NT2/D1 (cell line): ENCODE results near the gene ELOVL2.

Source experiments
- DNase-seq: peaks from one replicate; pipeline ENCODE4 v3.0.0-alpha.2; 2011; ENCODE audit warnings: low read depth, low spot score
- H3K27me3 ChIP-seq: 2 replicates; pipeline ENCODE4 v1.6.0; 2011; ENCODE audit warnings: mild to moderate bottlenecking; ENCODE audit not compliant: insufficient read length, insufficient read depth
- H3K36me3 ChIP-seq: 2 replicates; pipeline ENCODE4 v1.6.1; 2011; ENCODE audit warnings: mild to moderate bottlenecking, low read length, mixed read lengths; ENCODE audit not compliant: insufficient read depth, insufficient read length
- H3K4me1 ChIP-seq: 2 replicates; pipeline ENCODE4 v1.5.1; 2011; ENCODE audit not compliant: insufficient read depth, insufficient read length
- H3K4me3 ChIP-seq: 2 replicates; pipeline ENCODE4 v1.5.1; 2011; ENCODE audit warnings: low read depth; ENCODE audit not compliant: insufficient read length
- H3K9ac ChIP-seq: 2 replicates; pipeline ENCODE4 v1.6.0; 2011; ENCODE audit warnings: low read depth; ENCODE audit not compliant: insufficient read length
- H3K9me3 ChIP-seq: 2 replicates; pipeline ENCODE4 v1.5.1; 2011; ENCODE audit warnings: mild to moderate bottlenecking, low read length; ENCODE audit not compliant: insufficient read depth
- SUZ12 ChIP-seq: IDR thresholded peaks from 2 replicates; pipeline ENCODE4 v1.6.1; 2011; ENCODE audit not compliant: insufficient read length, insufficient read depth; ENCODE audit errors: extremely low read depth
- YY1 ChIP-seq: IDR thresholded peaks from 2 replicates; pipeline ENCODE4 v1.6.1; 2011; ENCODE audit not compliant: insufficient read length, insufficient read depth
- ZNF274 ChIP-seq: IDR thresholded peaks from 2 replicates; pipeline ENCODE4 v1.6.1; 2011; ENCODE audit warnings: mild to moderate bottlenecking, low read depth, low read length

Gene ELOVL2

GRCh38 chr6:11021714-11022113 lies 22.4 kb downstream of the ELOVL2 start:
- Histone ChIP-seq H3K9ac (no peak overlapping the region), H3K9me3 (no peaks in the 10 kb centered on the region)

GRCh38 chr6:11021003-11021402 lies 23.1 kb downstream of the ELOVL2 start:
- H3K36me3 ChIP-seq: no peaks in the 10 kb centered on the region
- H3K4me3 ChIP-seq: no peak overlapping the region
- H3K4me1 ChIP-seq: no peaks in the 10 kb centered on the region
- TF ChIP-seq YY1: no peak
- no peak for TF ChIP-seq SUZ12
- no peak for TF ChIP-seq ZNF274
- H3K9me3 ChIP-seq: no peaks in the 10 kb centered on the region
- no peak overlapping the region for H3K9ac ChIP-seq
- H3K27me3 ChIP-seq: no peaks in the 10 kb centered on the region
- no peak for DNase-seq

More at GRCh38 chr6:11021714-11022113, 22.4 kb downstream of the ELOVL2 start:
- no peaks in the 10 kb centered on the region for H3K4me1 ChIP-seq
- H3K36me3 ChIP-seq: no peaks in the 10 kb centered on the region
- no peak for DNase-seq
- no peak overlapping the region for H3K4me3 ChIP-seq
- TF ChIP-seq ZNF274 (no peak), YY1 (no peak)
- no peaks in the 10 kb centered on the region for H3K27me3 ChIP-seq

- no peak overlapping the region for H3K4me3 ChIP-seq
- no peaks in the 10 kb centered on the region for H3K36me3 ChIP-seq
- TF ChIP-seq ZNF274 (no peak), SUZ12 (no peak), YY1 (no peak)
- no peaks in the 10 kb centered on the region for H3K27me3 ChIP-seq
- H3K9me3 ChIP-seq: no peaks in the 10 kb centered on the region
- no peak overlapping the region for H3K9ac ChIP-seq
- DNase-seq: no peak
- H3K4me1 ChIP-seq: no peaks in the 10 kb centered on the region
Measured at GRCh38 chr6:11018225-11018624, 25.9 kb downstream of the ELOVL2 start.

- TF ChIP-seq YY1: no peak
- no peak for TF ChIP-seq SUZ12
- TF ChIP-seq ZNF274: no peak
- H3K27me3 ChIP-seq: no peaks in the 10 kb centered on the region
- H3K9me3 ChIP-seq: no peaks in the 10 kb centered on the region
- H3K9ac ChIP-seq: no peak overlapping the region
- no peak overlapping the region for H3K4me3 ChIP-seq
- no peaks in the 10 kb centered on the region for H3K4me1 ChIP-seq
- H3K36me3 ChIP-seq: no peaks in the 10 kb centered on the region
- no peak for DNase-seq
Measured at GRCh38 chr6:11017090-11017489, 27.0 kb downstream of the ELOVL2 start.

GRCh38 chr6:11016452-11016851 lies 27.7 kb downstream of the ELOVL2 start:
- no peak for DNase-seq
- Histone ChIP-seq H3K36me3 (no peaks in the 10 kb centered on the region), H3K27me3 (no peaks in the 10 kb centered on the region), H3K9ac (no peak overlapping the region), H3K9me3 (no peaks in the 10 kb centered on the region), H3K4me1 (no peaks in the 10 kb centered on the region), H3K4me3 (no peak overlapping the region)
- TF ChIP-seq ZNF274 (no peak), SUZ12 (no peak), YY1 (no peak)

GRCh38 chr6:11015102-11015501 lies 29.0 kb downstream of the ELOVL2 start:
- no peak for TF ChIP-seq SUZ12
- TF ChIP-seq YY1: no peak
- no peak for TF ChIP-seq ZNF274
- no peaks in the 10 kb centered on the region for H3K4me1 ChIP-seq
- no peaks in the 10 kb centered on the region for H3K36me3 ChIP-seq
- H3K9me3 ChIP-seq: no peaks in the 10 kb centered on the region
- H3K4me3 ChIP-seq: no peak overlapping the region
- no peak overlapping the region for H3K9ac ChIP-seq
- H3K27me3 ChIP-seq: no peaks in the 10 kb centered on the region
- no peak for DNase-seq

GRCh38 chr6:11013721-11014070 lies 30.4 kb downstream of the ELOVL2 start:
- Histone ChIP-seq H3K27me3 (no peaks in the 10 kb centered on the region), H3K4me1 (no peaks in the 10 kb centered on the region), H3K4me3 (no peak overlapping the region), H3K9me3 (no peaks in the 10 kb centered on the region), H3K36me3 (no peaks in the 10 kb centered on the region), H3K9ac (no peak overlapping the region)
- TF ChIP-seq SUZ12 (no peak), ZNF274 (no peak), YY1 (no peak)
- no peak for DNase-seq
